Measurements from ENCODE around the gene COIL. TPM values are rescaled to one million over a fixed set of nuclear protein-coding genes. Genes with fewer than 3 reads are reported as not detected.
A peak's percentile ranks its signal among the peaks of the same experiment; 100 is the strongest.
"Not testable (repeated sequence)": the region's sequence is repeated elsewhere in the genome, so short reads cannot be mapped to it uniquely, and the experiment has no call there.

COIL gene
- 5.9 TPM for total RNA-seq

GRCh38 chr17:56960596-56961538 is at the start of gene COIL:
TSS of gene COIL (minus strand) at chr17:56961050. CDS start at chr17:56961019, 31 bp downstream.
- ATAC-seq (peak; percentile 100), DNase-seq (ENCODE audit: low spot score) (peak; percentile 93)

- ATAC-seq: no peak
- no peak for DNase-seq (ENCODE audit: low spot score)
Observed at GRCh38 chr17:57010487-57010886, 49.6 kb upstream of the COIL start.

GRCh38 chr17:57009737-57010445 is 49.0 kb upstream of the COIL start:
- DNase-seq (ENCODE audit: low spot score) (peak; percentile 54), ATAC-seq (peak; percentile 97)

- DNase-seq (ENCODE audit: low spot score) (no peak), ATAC-seq (no peak)
Observed at GRCh38 chr17:57008958-57009357, 48.1 kb upstream of the COIL start.

- ATAC-seq (no peak), DNase-seq (ENCODE audit: low spot score) (no peak)
Observed at GRCh38 chr17:57006040-57006439, 45.2 kb upstream of the COIL start.

- ATAC-seq (peak; percentile 82), DNase-seq (ENCODE audit: low spot score) (no peak)
Observed at GRCh38 chr17:57004944-57005579, 44.2 kb upstream of the COIL start.

- no peak for ATAC-seq
- no peak for DNase-seq (ENCODE audit: low spot score)
Observed at GRCh38 chr17:57002904-57003303, 42.1 kb upstream of the COIL start.

- ATAC-seq: no peak
- DNase-seq (ENCODE audit: low spot score): no peak
Observed at GRCh38 chr17:57001541-57001940, 40.7 kb upstream of the COIL start.

GRCh38 chr17:56997313-56997712 is 36.5 kb upstream of the COIL start:
- DNase-seq (ENCODE audit: low spot score) (no peak), ATAC-seq (no peak)

GRCh38 chr17:56995766-56996165 is 34.9 kb upstream of the COIL start:
- no peak for DNase-seq (ENCODE audit: low spot score)
- no peak for ATAC-seq

- ATAC-seq: no peak
- DNase-seq (ENCODE audit: low spot score): no peak
Observed at GRCh38 chr17:56994009-56994792, 33.4 kb upstream of the COIL start.

GRCh38 chr17:56992364-56992763 is 31.5 kb upstream of the COIL start:
- DNase-seq (ENCODE audit: low spot score) (no peak), ATAC-seq (no peak)

- no peak for ATAC-seq
- DNase-seq (ENCODE audit: low spot score): no peak
Observed at GRCh38 chr17:56988901-56989572, 28.2 kb upstream of the COIL start.

- DNase-seq (ENCODE audit: low spot score): no peak
- ATAC-seq: peak; percentile 73
Observed at GRCh38 chr17:56987283-56987834, 26.5 kb upstream of the COIL start.

GRCh38 chr17:56985371-56986162 is 24.7 kb upstream of the COIL start:
- DNase-seq (ENCODE audit: low spot score) (no peak), ATAC-seq (peak; percentile 42)

GRCh38 chr17:56983366-56983765 is 22.5 kb upstream of the COIL start:
- ATAC-seq: no peak
- no peak for DNase-seq (ENCODE audit: low spot score)

GRCh38 chr17:56982312-56982711 is 21.5 kb upstream of the COIL start:
- DNase-seq (ENCODE audit: low spot score): no peak
- no peak for ATAC-seq

- ATAC-seq; DNase-seq (ENCODE audit: low spot score): not testable (repeated sequence)
Observed at GRCh38 chr17:56980526-56980925, 19.7 kb upstream of the COIL start.

GRCh38 chr17:56979091-56979480 is 18.2 kb upstream of the COIL start:
- DNase-seq (ENCODE audit: low spot score): no peak
- ATAC-seq: no peak

All from left lobe of liver (tissue), 2 donors.